HG03097 (cell line): ENCODE measurements around the gene ESR1.
A peak's percentile ranks its signal among the peaks of the same experiment; 100 is the strongest.
"Not testable (repeated sequence)": the region's sequence is repeated elsewhere in the genome, so short reads cannot be mapped to it uniquely, and the experiment has no call there.

Experiments
- ATAC-seq: cut with Tn5 transposase; IDR thresholded peaks from one replicate; pipeline ENCODE4 v1.9.1; 2021; ENCODE audit not compliant: unreplicated experiment, low FRiP score

Gene ESR1

GRCh38 chr6:152122434-152122833 is 315.0 kb downstream of the ESR1 start:
- no peak for ATAC-seq

GRCh38 chr6:152123076-152123475 is 315.6 kb downstream of the ESR1 start:
- no peak for ATAC-seq

DNA sequence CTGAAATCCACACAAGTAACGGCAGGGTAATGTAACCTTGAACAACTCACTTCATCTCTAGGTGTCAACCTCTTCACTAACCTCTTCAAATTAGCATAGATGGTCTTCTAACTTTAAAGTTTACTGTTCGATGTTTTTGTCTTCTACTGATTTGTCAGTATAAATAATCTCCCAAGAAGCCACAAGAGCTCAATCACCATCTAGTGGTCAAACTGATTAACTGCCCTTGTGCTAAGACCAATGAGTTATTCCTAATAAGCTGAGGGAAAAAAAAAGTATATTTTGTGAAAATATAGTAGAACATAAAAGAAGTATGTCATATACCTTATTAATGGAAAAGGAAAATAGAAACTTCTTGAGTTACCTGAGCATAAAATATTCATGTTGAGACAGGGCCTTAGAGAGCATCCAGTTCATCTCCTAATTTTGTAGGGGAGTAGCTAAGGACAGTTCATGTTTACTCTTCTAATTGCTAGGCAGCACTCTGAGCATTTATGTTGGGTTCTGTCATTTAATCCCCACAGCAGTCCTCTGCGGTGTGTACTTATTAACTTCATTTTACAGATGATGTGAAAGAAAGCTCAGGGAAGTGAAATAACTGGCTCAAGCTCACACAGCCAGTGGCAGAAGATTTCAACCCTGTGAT is 317.1 kb downstream of the ESR1 start:
- no peak for ATAC-seq

- no peak for ATAC-seq
These were observed 320.1 kb downstream of the ESR1 start for GRCh38 chr6:152127432-152128165.

DNA sequence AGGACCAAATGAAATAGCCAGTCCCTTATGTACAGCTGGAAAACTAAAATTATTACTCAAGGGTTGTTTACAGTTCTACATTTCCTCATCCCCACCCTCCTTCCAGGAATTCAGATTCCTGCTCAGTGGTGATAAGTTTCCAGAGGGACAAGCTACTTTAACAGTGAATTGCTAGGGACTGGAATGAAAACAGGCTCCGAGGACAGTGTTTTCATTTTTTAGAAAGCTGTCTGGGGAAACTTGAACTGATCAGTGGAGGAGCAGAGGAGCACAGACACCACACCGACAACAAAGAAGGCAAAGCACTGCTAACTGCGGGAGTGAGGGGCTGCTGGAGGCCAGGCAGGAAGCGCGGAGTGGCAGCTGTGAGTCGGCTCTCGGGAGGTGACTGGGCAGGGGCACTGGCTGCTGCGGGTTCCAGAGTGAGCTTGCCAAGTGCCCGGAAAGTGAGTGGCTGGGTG is 322.2 kb downstream of the ESR1 start:
- ATAC-seq: no peak

GRCh38 chr6:152130441-152130840 is 323.0 kb downstream of the ESR1 start:
- ATAC-seq: no peak

DNA sequence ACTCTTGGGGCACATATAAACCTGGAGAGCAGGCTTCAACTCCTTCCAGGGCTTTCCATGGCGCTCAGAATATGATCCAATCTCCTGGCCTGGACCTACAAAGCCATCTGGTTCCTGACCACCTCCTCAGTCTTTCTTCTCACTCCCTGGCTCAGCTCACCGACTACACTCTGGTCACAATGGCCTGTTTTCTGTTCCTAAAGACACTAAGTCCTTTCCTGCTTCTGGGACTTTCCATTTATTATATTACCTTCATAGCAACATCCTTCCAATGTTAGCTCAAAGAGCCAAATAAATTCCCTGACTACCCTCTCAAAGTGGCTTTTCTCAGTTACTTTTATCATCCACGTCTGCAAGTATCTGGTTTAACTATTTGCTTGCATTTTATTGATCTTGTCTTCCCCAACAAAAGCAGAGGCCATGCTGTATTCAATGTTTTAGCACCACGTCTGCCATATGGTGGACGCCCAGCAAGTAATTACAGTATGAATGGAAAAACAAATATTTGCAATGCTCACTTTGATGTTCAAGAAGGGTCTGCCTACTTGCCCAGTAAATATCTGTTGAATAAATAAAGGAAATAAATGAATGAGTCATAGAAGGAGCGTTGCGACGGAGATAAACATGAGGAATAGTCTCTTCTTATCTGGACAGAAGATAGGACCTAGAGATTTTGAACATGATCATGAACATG is 328.4 kb downstream of the ESR1 start:
- ATAC-seq: no peak

DNA sequence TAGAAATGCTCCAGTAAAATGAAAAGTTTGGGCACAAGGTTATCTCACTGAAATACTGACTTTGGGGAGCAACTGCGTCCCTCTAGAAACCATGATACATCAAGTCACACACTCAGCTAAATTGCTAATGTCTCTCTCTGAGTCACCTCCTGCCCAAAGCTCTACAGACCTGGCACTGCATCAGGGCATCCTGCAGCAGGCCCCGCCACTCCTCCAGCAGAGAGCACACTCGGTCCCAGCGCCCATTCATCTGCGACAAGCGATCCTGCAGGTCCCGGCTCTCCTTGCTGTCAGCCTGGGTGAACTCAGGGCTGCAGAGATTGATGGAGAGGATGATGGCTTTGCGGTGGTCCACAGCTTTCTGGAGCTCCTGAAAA is 329.0 kb downstream of the ESR1 start:
- no peak for ATAC-seq

GRCh38 chr6:152138344-152138743 is 330.9 kb downstream of the ESR1 start:
- ATAC-seq: not testable (repeated sequence)

- ATAC-seq: no peak
These were observed 334.6 kb downstream of the ESR1 start for GRCh38 chr6:152142105-152142504.

GRCh38 chr6:152143359-152143758 is 335.9 kb downstream of the ESR1 start:
- ATAC-seq: no peak

DNA sequence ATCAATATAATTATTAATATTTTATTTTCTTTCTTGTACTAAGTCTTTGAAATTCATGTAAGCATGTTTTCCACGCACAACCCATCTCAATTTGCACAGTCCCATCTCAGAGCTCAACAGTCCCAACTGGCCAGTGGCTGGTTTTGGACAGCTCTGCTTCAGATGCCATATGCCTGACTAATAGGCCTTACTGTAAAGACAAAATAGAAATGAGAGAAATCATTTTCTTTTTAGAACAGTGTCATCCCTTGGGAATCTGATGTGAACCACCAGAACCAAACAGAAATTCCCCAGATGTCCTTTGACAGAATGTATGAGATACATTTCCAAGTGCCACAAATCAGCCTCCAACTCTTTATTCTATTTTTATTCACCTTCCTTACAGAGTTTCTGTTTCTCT is 338.9 kb downstream of the ESR1 start:
- no peak for ATAC-seq

- no peak for ATAC-seq
These were observed 339.8 kb downstream of the ESR1 start for GRCh38 chr6:152147269-152147668.

- no peak for ATAC-seq
These were observed 340.9 kb downstream of the ESR1 start for GRCh38 chr6:152148412-152148811.

DNA sequence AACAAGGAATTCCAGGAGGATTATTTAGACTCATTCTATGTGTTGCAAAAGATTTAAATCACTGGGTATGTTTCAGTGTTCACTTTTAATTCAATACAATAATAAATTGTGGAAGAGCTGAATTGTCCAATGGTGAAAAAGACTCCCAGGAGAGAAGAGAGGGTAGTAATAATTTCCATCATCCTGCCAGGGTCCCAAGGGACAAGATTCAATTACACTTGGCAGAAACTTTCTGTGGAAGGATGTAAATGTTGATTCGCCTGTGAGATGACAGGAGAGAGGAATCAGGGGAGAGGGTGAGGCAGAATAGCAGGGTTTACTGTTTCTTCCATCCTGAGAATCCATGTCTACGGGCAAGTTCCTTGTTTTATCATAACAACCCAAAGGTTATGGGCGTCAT is 342.7 kb downstream of the ESR1 start:
- no peak for ATAC-seq

- ATAC-seq: no peak
These were observed 344.4 kb downstream of the ESR1 start for GRCh38 chr6:152151920-152152319.

GRCh38 chr6:152154559-152155356 is 347.3 kb downstream of the ESR1 start:
- ATAC-seq: no peak

DNA sequence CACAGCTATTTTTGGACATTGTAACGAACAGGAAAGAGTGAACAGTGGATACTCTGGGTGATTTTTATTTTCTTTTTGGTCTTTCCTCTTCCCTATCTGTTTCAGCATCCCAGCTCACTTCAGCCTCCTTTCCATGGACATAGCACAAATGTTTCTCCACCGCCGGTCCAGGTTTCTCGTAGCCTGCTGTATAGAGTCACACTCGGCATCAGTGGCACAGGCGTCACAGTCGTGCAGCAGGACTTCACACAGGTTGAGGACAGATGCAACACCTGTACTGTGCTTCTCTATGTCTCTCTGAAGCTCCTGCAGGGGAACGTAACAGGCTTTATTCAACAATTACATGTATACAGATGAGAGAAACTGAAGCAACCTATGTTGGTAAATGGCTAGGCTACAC is 348.3 kb downstream of the ESR1 start:
- ATAC-seq: no peak

- peak; percentile 98 for ATAC-seq
These were observed 352.9 kb downstream of the ESR1 start for GRCh38 chr6:152160346-152160745.

DNA sequence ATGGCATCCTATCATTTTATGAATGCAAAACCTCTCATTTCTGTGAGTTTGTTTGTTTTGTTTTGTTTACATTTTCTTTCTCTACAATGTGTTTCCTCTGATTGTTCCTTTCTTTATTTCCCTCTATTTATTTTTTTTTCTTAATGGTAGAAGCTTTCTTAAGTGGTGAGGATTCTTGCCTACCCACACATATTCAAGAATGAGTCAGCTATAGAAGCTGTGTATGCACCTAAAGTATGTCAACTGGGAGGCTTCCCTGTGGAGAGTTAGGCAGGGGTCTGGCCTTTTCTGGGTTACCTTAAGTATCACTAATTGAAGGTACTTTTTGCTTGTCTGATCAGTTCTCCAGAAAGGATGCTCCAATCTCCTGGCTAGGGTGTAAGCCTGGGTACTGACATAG is 354.0 kb downstream of the ESR1 start:
- no peak for ATAC-seq

GRCh38 chr6:152164957-152165356 is 357.5 kb downstream of the ESR1 start:
- ATAC-seq: no peak
